DMS 273 (cell line): ENCODE measurements around the gene JAK1.
A peak's percentile ranks its signal among the peaks of the same experiment; 100 is the strongest.

Source experiments
- DNase-seq: peaks from one replicate; lab custom pipeline; 2025; ENCODE audit not compliant: unreplicated experiment; lab: John Stamatoyannopoulos, UW

JAK1 gene

DNA sequence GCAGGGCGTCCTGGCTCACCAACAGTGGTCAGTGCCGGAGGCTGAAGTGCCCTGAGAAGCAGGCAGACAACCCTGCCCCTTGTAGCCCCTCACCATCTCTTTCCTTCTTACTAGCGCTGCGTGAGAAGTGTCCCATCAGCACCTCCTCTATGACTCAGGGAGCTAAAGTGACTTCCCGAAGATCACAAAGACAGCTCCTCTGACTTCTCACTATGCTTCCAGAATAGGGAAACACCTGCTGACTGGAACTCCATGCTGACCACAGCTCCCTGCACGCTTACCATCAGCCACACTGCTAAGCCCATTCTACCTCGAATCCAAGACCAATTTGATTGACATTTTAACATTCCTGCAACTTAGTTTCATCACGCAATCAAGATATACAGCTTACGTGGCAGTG lies 92.8 kb downstream of the JAK1 start:
- no peak for DNase-seq

DNA sequence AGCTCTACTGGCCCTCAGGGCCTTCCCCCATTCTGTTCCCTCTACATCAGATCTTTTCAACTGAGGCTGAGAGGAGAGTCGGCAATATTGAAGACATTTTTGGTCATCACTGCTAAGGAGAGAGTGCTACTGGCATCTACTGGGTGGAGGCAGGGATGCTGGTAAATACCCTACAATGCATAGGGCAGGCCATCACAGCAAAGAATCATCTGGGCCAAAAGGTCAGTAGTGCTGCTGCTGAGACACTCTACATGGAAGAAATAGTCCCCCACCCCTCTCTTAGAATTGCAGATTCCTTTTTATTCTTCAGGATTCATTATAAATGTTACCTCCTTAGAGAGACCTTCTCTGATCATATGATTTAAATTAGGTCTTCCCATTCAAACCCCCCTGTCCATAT lies 94.3 kb downstream of the JAK1 start:
- DNase-seq, result no peak

DNA sequence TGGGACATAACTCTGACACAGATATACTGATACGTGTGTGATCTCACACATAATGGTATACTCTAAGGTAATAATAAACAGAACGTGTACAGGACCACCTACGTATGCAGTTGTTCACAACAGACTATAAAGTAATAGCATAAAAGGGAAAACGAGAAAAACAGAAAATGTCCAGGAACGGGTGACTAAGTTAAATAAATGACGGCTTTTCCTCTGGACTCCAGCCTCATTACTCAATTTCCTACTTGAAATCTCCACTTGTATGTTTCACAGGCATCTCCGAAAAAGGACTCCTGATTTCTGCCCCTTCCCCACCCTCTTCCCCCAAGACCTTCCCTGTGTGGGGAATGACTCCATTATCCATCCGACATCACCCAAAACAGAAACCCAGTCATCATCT lies 95.1 kb downstream of the JAK1 start:
- DNase-seq, result no peak

DNA sequence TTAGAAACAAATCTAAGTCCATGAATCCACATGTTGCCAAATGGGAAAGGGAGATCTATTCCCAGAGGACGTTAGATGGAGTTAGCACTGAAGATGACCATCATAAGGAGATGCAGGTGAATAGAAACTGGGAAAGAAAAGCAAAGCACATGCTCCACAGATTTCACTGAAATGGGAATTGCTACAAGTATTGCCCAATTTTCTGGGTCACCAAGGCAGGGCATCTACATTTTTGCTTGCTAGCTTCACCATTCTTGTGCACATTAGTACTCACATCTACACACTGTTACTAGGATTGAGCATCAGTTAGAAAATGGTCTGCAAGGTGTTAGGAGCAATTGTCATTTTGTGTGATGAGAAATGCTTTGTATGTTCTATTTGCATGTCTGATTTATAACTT lies 99.1 kb downstream of the JAK1 start:
- no peak for DNase-seq

DNA sequence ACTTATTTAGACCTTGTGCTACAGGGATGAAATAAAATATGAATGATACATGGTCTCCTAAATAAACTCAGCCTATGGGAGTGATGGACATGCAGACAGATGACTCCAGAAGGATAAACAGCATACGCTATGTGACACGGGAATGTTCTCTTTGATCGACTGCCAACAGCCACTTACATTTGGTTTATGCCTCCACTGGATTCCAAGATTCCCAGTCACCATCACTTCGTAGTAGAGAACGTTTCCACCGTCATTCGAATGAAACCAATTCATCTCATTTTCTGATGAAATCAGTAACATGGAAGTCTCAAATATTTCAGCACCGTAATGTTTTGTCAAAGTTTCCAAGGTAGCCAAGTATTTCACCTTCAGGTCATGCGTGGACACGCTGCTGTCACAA lies 99.7 kb downstream of the JAK1 start:
- no peak for DNase-seq

DNA sequence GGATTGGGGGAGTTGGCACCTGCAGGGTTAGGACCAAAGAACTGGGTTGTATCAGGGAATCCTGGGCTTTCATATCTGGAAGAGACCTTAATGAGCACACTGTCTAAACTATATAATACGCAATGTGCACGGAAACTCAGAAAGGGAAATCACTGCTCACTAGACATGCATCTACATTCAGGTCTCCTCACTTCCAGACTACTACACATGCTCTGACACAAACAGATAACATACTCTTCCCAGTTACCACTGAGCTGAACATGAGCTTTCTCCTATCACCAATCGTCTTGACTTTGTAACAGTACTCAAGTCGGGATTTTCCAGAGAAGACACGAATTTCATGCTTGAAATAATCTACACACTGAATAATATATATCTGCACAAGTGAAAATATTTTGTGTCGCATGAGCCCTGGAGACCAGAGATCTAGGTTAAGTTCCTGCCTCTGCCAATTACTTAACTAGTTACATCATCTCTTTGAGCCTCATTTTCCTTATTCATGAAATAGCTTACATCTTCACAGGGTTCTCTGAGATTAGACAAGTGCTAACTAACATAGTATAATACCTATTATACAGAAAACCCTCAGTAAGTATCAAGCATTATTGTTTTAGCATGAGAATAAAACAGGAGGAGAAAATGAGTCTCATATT lies 101.1 kb downstream of the JAK1 start:
- DNase-seq, result no peak

DNA sequence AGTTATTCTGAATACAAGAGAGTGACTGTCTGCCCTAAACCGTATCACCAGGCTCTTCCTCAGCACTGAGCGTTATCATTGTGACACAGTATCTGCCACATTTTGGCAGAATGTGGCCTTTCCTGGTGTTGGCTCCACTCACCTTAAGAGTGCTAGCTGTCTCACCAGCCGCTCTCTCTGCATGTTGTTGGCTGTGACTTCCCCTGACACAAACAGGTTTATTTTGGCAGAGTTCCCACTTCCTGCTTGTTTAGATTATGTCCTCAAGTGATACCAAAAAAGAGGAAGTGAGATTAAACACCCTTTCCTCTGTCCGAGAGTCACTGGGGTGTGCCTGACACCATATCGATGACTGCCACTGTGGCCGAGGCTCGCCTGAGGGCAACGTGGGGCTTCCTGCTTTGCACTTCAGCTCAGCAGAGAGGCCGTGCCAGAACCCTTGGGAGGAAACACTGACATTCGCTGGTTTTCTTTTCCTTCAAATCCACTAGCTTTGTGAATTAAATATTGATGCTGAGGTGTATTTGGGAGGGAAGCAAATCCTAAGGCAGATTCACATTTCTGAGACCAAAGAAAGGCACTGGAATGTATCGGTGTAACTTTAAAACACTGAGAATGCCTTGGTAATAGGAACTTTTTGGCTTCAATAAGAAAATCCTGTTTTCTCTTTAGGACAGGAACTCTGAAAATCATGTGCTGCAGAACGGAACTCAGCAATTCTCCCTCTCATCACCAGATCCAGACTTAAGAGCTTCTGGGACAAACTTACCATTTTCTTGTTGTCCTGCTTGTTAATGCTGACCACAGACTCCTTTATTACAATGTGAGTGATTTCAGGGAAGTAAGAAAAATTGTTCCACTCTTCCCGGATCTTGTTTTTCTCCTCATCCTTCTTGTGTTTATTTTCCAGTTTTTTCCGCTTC lies 102.1 kb downstream of the JAK1 start:
- no peak for DNase-seq

DNA sequence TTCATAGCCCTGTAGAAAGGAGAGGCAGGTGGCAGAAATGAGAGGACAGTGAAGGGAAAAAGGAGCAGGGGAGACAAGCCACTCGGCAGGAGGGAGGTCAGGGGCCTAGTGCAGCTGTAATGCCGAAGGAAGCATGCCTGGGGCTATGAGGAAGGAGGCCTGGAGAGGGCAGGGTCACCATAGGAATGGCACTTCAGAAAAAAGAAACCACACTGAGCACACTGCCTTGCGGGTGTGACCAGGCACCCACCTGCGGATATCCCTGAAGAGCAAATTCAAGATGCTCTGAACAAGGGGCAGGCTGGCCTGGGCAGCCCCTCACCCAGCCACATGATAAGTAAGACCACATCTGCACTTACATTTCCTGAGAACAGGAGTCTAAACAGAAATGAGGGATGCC lies 104.7 kb downstream of the JAK1 start:
- peak; percentile 27 for DNase-seq

DNA sequence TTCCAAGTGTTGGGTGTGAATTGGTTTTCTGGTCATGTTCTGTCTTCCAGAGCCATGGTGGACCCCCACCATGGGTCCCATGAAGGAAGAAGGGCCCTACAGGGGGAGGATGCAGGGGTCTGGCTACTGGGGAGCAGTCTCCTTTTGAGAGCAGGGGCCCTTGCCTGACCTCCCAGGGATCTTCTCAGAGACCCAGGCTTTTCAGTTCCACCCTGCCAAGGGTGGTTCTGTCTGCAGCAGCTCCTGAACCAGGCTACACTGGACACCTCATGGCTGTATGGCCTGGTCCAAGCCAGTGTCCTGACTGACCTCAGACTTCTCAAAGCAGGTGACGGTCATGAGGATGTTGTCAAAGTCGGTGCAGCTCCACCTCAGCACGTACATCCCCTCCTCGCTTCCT lies 109.0 kb downstream of the JAK1 start:
- no peak for DNase-seq

DNA sequence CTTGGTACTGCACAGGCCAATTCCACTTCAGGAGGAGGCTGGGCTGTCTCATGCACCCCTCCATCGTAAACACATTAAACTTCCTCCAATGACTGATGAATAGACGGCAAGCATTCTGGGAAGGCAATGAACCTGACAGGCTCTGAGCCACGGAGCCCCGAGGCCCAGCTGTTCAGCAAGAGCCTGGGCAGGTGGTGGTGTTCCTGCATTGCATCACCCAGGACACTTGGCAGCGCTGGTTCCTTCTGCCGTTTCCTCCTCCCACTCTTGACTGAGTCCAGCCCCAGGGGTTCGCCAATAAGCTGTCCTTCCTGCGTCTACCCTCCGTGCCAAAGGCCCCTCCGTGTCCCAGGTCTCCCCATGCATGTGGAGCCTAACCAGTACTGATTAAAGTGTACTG lies 109.8 kb downstream of the JAK1 start:
- peak; percentile 94 for DNase-seq

DNA sequence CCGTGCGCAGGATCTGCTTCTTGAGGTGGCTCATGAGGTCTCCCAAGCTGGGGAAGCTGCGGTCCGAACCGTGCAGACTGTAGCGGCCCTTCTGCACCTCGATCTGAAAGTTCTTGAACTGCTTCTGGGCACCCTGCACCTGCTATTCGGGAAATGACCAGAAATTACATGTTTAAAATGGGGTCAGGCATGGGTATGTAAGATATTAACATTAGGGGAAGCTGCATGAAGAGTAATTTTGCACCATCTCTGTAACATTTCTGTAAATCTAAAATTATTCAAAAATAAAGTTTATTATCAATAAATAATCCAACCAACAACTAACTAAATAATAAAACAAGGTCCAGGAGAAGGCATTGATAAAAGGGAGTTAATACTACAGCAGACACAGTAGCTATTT lies 110.8 kb downstream of the JAK1 start:
- no peak for DNase-seq

DNA sequence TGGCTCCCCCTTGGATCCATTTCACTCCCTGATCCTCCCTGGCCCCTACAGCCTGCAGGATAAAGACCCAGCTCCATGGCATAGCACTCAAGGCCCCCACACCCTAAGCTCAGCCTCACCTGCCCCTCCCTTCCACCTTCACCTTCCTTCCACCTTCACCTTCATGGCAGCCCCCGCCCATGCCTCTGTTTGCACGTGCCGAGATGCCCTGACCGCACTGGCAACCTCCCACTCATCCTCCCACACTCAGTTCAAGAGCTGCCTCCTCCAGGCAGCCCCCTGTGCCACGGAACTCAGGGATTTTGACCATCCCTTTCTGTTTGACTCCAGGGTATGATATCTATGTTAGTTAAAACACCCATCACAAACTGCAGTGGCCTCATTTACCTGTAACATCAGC lies 111.7 kb downstream of the JAK1 start:
- no peak for DNase-seq

DNA sequence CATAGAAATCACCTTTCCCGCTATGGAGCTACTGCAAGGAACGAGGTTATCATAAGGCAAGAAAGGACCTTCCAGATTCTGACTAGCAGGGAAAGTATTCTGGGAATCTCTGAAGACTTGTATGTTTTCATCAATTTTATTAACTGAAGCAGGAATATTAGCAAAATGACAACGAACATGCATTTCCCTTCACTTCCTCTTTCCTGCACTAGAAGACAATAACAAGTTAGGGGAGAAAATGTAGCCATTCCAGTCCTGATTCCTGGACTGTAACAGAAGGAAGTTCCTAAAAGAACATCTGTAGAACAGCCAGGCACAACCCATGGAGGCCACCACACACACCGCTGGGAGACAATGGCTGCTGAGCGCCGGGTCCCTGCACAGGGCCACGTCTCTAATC lies 114.7 kb downstream of the JAK1 start:
- no peak for DNase-seq

DNA sequence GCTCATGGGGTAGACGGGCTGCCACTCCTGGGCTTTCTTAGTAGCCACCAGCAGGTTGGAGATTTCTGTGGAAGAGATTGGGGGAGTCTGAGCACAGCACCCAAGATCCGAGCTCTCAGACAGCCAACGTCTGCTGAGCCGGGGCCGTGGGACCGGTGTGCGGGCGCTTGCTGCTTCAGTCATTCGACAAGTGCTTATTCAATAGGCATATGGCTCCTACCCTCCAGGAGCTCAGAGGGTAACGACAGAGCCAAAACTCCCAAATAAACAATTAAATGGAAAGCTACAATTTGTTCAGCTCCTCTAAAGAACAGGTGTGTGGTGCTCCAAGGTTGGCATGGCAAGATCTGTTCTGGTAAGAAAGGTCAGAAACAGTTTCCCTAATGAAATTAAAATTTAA lies 115.5 kb downstream of the JAK1 start:
- DNase-seq, result no peak

DNA sequence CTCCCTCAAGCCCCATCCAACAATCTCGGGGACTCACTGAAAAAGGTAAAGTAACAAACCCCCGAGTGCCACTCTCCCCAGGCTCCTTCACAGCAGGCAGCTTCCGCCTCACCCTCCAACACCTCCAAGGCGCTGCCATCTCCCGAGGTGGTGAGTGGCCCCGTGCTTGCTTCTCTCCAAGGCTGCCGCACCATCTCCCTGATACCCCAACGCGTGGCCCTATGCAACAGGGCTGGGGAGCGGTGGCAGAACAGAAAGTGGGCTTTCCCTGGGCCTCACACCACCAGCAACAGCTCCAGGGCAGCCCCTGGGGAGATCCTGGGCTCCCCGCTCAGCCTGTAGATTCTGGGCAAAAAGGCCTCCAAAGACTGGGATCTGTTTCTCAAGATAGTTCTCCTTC lies 116.4 kb downstream of the JAK1 start:
- no peak for DNase-seq

DNA sequence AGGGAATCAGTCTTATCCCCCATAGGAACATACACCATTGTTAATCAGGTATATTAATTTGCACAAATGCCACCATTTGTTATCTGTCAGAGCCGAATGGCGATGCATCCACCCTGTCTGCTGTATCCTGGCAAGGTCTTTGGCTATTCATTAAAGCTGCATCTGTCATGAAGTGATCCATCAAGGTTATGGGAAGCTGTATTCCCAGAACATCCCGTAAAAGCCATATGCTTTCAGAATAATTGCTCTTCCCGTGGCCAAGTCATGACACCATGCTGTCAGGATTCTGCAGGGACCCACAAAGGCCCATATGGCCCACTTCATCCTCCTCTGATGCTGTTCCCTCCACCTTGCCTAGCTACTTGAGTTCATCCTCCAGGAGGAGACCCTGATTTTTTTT lies 117.5 kb downstream of the JAK1 start:
- DNase-seq, result peak; percentile 94

DNA sequence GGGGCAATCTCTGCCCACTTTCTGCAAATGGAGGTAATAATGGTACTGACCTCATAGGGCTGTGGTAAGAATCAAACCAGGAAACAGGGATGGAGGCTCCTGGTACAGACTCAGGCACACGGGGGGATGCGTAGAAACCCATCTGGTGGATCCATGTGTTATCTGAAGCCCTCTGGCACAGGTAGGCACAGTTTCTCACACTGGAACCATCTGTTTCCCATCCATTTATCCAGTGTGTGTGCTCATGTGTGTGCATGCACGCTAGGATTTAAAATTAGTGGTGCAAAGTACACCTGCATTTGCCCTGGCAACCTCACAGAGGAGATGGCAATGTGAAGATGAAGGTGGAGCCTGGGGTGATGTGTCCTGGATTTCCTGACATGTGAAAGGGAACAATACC lies 118.2 kb downstream of the JAK1 start:
- peak; percentile 64 for DNase-seq

DNA sequence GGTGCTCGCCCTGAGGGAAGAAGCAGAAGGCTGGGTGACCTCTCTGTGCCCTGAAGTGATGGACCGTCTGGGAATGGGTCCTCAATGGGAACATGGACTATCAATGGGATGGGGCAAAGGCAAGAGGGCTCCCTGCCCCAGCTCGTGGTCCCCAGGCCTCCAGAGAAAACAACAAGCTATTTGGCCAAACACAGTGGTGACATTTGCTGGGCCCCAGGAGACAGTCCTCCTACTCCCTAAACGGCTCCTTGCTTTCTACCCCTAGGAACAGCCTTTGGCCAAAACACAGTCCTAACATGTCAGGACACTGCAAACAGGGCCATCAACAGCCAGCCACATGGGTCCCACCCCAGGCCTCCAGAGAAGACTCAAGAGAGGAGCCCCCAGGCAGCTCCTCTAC lies 118.7 kb downstream of the JAK1 start:
- DNase-seq, result no peak

DNA sequence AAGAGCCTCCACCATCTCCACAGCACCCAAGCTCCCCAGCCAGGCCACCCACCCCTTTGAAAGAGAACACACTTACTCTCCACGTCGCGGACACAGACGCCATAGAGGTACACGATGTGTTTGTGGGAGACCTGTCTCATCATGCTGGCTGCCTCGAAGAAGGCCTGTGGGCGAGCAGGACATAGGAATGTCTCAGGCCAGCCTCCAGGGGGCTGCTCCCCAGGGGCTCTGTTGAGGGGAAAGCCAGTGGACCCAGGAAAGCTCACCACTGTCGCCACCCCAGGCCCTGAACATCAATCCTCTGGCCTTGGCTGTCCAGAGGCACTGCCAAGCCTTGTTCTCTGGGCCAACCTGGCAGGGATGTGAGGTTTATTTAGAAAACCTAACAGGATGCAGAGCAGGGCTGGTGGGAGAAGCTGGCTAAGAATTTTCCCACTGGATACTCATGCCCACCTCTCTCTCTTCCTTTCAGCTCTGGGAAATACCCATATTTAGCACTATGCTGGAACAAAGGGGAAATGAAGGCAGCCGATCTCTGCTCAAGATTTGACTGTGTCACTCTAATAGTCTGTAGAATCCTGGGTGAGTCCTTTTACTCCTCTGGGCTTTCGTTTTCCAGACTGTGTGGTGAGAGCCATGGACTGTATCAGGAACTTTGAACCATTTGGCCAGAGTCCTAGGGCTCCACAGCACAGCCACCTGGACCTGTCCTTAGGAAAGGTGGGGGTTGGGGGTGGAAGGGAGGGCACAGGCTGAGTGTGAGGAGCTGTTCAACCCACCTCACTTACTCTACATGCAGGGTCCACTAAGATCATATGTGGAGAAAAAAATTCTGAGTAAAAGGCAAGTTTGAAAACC lies 119.5 kb downstream of the JAK1 start:
- DNase-seq, result no peak

DNA sequence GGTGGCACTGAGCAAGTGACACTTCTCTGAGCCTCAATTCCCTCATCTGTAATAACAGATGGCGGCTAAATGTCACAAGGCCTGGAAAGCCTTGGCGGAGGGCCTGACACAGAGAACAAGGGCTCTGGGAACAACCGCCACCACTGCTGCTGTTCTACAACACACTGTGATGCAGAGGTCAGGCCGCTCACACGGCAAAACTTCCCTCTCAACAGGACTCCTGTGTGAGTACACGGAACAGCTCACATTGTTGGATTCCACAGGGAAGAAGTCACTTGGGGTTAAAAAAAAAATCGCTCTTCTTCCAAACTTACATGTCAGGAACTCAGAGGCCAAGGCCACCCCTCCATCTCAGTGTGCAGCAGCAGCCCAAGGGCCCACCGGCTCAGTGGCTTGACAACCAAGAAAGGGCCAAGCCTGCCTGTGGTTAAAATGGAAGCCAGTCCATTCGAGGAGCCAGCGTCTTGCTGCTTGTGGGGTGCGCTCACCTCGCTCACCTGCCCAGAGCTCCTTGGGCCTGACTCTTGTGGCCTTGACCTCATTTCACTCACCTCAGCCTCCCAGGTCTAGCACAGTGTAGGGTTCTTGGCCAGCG lies 120.4 kb downstream of the JAK1 start:
- no peak for DNase-seq

DNA sequence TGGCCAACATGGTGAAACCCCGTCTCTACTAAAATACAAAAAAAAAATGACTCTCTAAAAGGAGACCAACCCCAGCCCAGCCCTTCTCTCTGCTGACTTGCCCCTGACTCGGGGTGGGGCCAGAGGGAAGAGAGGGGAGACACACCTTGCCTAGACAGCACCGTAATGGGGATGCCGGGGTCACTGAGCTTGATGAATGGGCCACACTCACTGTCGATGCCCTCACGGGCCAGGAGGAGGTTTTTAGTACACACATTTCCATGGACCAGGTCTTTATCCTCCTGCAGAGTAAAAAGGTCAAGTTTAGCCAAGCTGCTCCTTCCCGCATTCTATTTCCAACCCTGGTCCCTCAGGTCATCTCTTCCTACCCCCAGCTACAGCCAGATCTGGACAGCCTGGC lies 121.7 kb downstream of the JAK1 start:
- DNase-seq, result no peak
